ENCODE results near the gene MALT1.

- TF ChIP-seq POLR2A (IDR thresholded peaks at IDR 0.05) (no peak), CTCF (IDR thresholded peaks at IDR 0.05) (no peak), EP300 (IDR thresholded peaks at IDR 0.05) (no peak)
These were observed 100.9 kb downstream of the MALT1 start for GRCh38 chr18:58772161-58772560.
